HepG2 (cell line): ENCODE results near the gene JSRP1. TPM values are rescaled to one million over a fixed set of nuclear protein-coding genes. Genes with fewer than 3 reads are reported as not detected.

Source experiments
- ATF1 ChIP-seq: IDR thresholded peaks from 2 replicates; pipeline ENCODE4 v1.6.1; 2016; ENCODE audit warnings: mild to moderate bottlenecking, control low read depth
- HMGA1 ChIP-seq: sonication (generic); formaldehyde crosslinking; conservative IDR thresholded peaks from 2 replicates; pipeline ENCODE4 v1.4.0; 2020; ENCODE audit warnings: missing genetic modification reagents
- STAG1 ChIP-seq: sonication (generic); formaldehyde crosslinking; IDR thresholded peaks from 2 replicates; pipeline ENCODE4 v1.4.0; 2020; ENCODE audit warnings: missing genetic modification reagents
- TAF1 ChIP-seq: sonication (generic); formaldehyde crosslinking; IDR thresholded peaks from 2 replicates; pipeline ENCODE4 v1.4.0; 2020; ENCODE audit warnings: missing genetic modification reagents
- TCF12 ChIP-seq, 2 experiments: fragments of 450-650 bp in 1 of 2; sonication (generic) in 1 of 2; formaldehyde crosslinking in 1 of 2; IDR thresholded peaks; 2 replicates each; pipeline versions ENCODE4 v1.6.1 to v1.8.0; 2017 to 2022; ENCODE audit warnings: antibody characterized with exemption in 1 of 2, mild to moderate bottlenecking in 1 of 2, missing genetic modification reagents in 1 of 2, moderate library complexity in 1 of 2
- ZBTB20 ChIP-seq: sonication (generic); formaldehyde crosslinking; IDR thresholded peaks from 2 replicates; pipeline ENCODE4 v1.8.1; 2023; ENCODE audit warnings: missing genetic modification reagents, low read depth, mild to moderate bottlenecking, borderline replicate concordance
- ZFYVE20 ChIP-seq: sonication (generic); formaldehyde crosslinking; IDR thresholded peaks from 2 replicates; pipeline ENCODE4 v1.8.0; 2023; ENCODE audit warnings: low read depth, mild to moderate bottlenecking, moderate library complexity, missing genetic modification reagents, borderline replicate concordance
- ZNF12 ChIP-seq: sonication (generic); formaldehyde crosslinking; IDR thresholded peaks from 2 replicates; pipeline ENCODE4 v1.5.0; 2020; ENCODE audit warnings: missing genetic modification reagents
- ZNF232 ChIP-seq: sonication (generic); formaldehyde crosslinking; IDR thresholded peaks from 2 replicates; pipeline ENCODE4 v1.4.0; 2020; ENCODE audit warnings: missing genetic modification reagents, borderline replicate concordance
- ZNF556 ChIP-seq: sonication (generic); formaldehyde crosslinking; IDR thresholded peaks from 2 replicates; pipeline ENCODE4 v1.4.0; 2020; ENCODE audit warnings: mild to moderate bottlenecking, missing genetic modification reagents, borderline replicate concordance
- ZNF570 ChIP-seq: sonication (generic); formaldehyde crosslinking; IDR thresholded peaks from 2 replicates; pipeline ENCODE4 v1.4.0; 2020; ENCODE audit warnings: mild to moderate bottlenecking, missing genetic modification reagents, borderline replicate concordance
- ZNF724P ChIP-seq: sonication (generic); formaldehyde crosslinking; IDR thresholded peaks from 2 replicates; pipeline ENCODE4 v1.8.0; 2022; ENCODE audit warnings: missing genetic modification reagents, borderline replicate concordance
- ZNF768 ChIP-seq: sonication (generic); formaldehyde crosslinking; IDR thresholded peaks from 2 replicates; pipeline ENCODE4 v1.4.0; 2020; ENCODE audit warnings: missing genetic modification reagents
- ZSCAN21 ChIP-seq: sonication (generic); formaldehyde crosslinking; IDR thresholded peaks from 2 replicates; pipeline ENCODE4 v1.8.0; 2022; ENCODE audit warnings: mild to moderate bottlenecking, missing genetic modification reagents, moderate library complexity, borderline replicate concordance
- polyA plus RNA-seq, 8 experiments: library from polyadenylated mRNA; depleted of rRNA in 3 of 8; stranded (reverse) in 7 of 8; unstranded in 1 of 8; fragments of >200 nt; fragmentation: Illumina TruSeq in 4 of 8; extraction: Trizol in 4 of 8; gene quantifications; 2 replicates each; pipeline versions ENCODE4 v1.2.1 to v1.2.3, GENCODE V29; 2011 to 2016; ENCODE audit warnings: low read depth in 4 of 8, missing spikeins in 1 of 8, mixed read lengths in 1 of 8; ENCODE audit not compliant: insufficient read depth in 1 of 8
- total RNA-seq, 5 experiments: library from RNA; depleted of rRNA; stranded (reverse); fragments of >200 nt; fragmentation: Illumina TruSeq; extraction: Trizol; gene quantifications; 2 replicates each; pipeline ENCODE4 v1.2.3, GENCODE V29; 2016; ENCODE audit warnings: low read depth in 1 of 5
- TF ChIP-seq, protein P1 (sequence below): sonication (generic); formaldehyde crosslinking; IDR thresholded peaks from 2 replicates; pipeline ENCODE4 v1.4.0; 2020; ENCODE audit warnings: missing genetic modification reagents
- TF ChIP-seq, protein P2 (sequence below): sonication (generic); formaldehyde crosslinking; IDR thresholded peaks from 2 replicates; pipeline ENCODE4 v1.4.0; 2020; ENCODE audit warnings: missing genetic modification reagents
- TF ChIP-seq, protein P3 (sequence below): sonication (generic); formaldehyde crosslinking; IDR thresholded peaks from 2 replicates; pipeline ENCODE4 v1.8.0; 2022; ENCODE audit warnings: low read depth, missing genetic modification reagents
- TF ChIP-seq, protein P4 (sequence below): IDR thresholded peaks from 2 replicates; pipeline ENCODE4 v1.6.1; 2016; ENCODE audit warnings: missing biosample characterization, missing genetic modification reagents, low read depth
- TF ChIP-seq, protein P5 (sequence below): sonication (generic); formaldehyde crosslinking; IDR thresholded peaks from 2 replicates; pipeline ENCODE4 v1.4.0; 2020; ENCODE audit warnings: mild to moderate bottlenecking, missing genetic modification reagents

JSRP1 gene
- total and polyA plus RNA-seq, 2 of the 13 experiments (the other 11 are each of a cell fraction or from before 2014, with no cell fraction given) = 0.16 to 0.38 TPM

DNA sequence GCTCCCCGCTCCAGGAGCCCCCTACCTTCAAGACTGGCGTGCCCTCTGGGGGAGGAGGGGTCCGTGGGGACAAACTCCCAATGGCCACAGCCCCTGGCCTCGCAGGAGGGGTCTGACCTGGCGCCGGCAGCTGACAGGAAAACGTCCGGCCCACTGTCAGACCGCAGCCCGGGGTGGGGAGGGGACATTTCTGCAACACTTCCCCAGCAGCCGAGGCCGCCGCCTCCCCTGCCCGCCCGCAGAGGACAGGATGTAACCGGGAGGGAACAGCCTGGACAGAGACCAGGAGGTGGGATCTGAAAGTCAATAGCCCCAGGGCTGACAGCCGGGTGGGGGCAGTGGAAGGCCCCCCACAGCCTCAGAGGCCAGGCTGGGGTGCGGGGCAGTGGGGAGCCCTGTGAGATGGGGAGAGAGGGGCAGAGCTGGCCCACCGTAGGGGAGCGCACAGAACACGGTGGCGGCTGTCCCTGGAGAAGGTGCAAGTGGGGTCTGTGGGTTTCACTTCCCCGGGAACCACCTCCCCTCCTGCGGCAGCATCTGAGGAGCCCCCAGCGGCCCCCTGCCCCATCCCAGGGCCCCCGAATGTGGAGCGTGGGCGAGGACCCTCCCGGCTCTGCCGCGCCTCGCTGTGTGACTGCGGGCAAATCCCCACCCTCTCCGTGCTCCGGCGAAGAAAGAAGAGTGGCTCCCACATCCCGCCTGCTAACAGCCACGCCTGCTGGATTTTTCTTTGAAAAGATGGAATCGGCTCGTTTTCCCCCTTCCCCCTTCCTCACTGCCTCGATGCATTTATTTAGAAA lies 26.0 kb upstream of the JSRP1 start, which contains the start of gene PEAK3 (continued):
- TF ChIP-seq, protein P1, sequence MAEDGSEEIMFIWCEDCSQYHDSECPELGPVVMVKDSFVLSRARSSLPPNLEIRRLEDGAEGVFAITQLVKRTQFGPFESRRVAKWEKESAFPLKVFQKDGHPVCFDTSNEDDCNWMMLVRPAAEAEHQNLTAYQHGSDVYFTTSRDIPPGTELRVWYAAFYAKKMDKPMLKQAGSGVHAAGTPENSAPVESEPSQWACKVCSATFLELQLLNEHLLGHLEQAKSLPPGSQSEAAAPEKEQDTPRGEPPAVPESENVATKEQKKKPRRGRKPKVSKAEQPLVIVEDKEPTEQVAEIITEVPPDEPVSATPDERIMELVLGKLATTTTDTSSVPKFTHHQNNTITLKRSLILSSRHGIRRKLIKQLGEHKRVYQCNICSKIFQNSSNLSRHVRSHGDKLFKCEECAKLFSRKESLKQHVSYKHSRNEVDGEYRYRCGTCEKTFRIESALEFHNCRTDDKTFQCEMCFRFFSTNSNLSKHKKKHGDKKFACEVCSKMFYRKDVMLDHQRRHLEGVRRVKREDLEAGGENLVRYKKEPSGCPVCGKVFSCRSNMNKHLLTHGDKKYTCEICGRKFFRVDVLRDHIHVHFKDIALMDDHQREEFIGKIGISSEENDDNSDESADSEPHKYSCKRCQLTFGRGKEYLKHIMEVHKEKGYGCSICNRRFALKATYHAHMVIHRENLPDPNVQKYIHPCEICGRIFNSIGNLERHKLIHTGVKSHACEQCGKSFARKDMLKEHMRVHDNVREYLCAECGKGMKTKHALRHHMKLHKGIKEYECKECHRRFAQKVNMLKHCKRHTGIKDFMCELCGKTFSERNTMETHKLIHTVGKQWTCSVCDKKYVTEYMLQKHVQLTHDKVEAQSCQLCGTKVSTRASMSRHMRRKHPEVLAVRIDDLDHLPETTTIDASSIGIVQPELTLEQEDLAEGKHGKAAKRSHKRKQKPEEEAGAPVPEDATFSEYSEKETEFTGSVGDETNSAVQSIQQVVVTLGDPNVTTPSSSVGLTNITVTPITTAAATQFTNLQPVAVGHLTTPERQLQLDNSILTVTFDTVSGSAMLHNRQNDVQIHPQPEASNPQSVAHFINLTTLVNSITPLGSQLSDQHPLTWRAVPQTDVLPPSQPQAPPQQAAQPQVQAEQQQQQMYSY (CRISPR knock-in tag) = no peak
- TF ChIP-seq TAF1 (CRISPR knock-in tag) = no peak
- TF ChIP-seq HMGA1 = no peak
- TF ChIP-seq ZSCAN21 (CRISPR knock-in tag) = no peak
- TF ChIP-seq TCF12 (IDR thresholded peaks at IDR 0.05) = no peak
- TF ChIP-seq TCF12 (CRISPR knock-in tag; IDR thresholded peaks at IDR 0.05) = no peak
- no peak for TF ChIP-seq ZNF724P
- TF ChIP-seq ZFYVE20 (CRISPR knock-in tag) = no peak
- TF ChIP-seq ZBTB20 = no peak
- peak; percentile 89 for TF ChIP-seq ZNF768
- TF ChIP-seq, protein P2, sequence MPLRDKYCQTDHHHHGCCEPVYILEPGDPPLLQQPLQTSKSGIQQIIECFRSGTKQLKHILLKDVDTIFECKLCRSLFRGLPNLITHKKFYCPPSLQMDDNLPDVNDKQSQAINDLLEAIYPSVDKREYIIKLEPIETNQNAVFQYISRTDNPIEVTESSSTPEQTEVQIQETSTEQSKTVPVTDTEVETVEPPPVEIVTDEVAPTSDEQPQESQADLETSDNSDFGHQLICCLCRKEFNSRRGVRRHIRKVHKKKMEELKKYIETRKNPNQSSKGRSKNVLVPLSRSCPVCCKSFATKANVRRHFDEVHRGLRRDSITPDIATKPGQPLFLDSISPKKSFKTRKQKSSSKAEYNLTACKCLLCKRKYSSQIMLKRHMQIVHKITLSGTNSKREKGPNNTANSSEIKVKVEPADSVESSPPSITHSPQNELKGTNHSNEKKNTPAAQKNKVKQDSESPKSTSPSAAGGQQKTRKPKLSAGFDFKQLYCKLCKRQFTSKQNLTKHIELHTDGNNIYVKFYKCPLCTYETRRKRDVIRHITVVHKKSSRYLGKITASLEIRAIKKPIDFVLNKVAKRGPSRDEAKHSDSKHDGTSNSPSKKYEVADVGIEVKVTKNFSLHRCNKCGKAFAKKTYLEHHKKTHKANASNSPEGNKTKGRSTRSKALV (CRISPR knock-in tag) = peak; percentile 35; the same call in 1 of the 2 replicates
- TF ChIP-seq, protein P3, sequence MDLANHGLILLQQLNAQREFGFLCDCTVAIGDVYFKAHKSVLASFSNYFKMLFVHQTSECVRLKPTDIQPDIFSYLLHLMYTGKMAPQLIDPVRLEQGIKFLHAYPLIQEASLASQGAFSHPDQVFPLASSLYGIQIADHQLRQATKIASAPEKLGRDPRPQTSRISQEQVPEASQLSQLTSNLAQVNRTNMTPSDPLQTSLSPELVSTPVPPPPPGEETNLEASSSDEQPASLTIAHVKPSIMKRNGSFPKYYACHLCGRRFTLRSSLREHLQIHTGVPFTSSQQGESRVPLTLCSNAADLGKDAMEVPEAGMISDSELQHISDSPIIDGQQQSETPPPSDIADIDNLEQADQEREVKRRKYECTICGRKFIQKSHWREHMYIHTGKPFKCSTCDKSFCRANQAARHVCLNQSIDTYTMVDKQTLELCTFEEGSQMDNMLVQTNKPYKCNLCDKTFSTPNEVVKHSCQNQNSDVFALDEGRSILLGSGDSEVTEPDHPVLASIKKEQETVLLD (CRISPR knock-in tag) = no peak
- TF ChIP-seq ZNF556 (CRISPR knock-in tag) = no peak
- TF ChIP-seq, protein P4, sequence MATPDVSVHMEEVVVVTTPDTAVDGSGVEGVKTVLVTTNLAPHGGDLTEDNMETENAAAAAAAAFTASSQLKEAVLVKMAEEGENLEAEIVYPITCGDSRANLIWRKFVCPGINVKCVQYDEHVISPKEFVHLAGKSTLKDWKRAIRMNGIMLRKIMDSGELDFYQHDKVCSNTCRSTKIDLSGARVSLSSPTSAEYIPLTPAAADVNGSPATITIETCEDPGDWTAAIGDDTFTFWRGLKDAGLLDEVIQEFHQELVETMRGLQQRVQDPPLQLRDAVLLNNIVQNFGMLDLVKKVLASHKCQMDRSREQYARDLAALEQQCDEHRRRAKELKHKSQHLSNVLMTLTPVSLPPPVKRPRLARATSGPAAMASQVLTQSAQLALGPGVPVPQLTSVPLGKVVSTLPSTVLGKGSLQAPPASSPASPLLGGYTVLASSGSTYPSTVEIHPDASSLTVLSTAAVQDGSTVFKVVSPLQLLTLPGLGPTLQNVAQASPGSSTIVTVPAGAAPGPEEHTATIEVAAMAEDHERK (CRISPR knock-in tag) = no peak
- TF ChIP-seq ZNF12 = no peak
- TF ChIP-seq STAG1 (CRISPR knock-in tag) = no peak
- TF ChIP-seq, protein P5, sequence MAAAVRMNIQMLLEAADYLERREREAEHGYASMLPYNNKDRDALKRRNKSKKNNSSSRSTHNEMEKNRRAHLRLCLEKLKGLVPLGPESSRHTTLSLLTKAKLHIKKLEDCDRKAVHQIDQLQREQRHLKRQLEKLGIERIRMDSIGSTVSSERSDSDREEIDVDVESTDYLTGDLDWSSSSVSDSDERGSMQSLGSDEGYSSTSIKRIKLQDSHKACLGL (CRISPR knock-in tag) = no peak
- no peak for TF ChIP-seq ZNF232 (CRISPR knock-in tag)
- TF ChIP-seq ZNF570 (CRISPR knock-in tag) = no peak
- TF ChIP-seq ATF1 (CRISPR knock-in tag) = no peak
